ENCODE results near the gene MLKL. TPM values are rescaled to one million over a fixed set of nuclear protein-coding genes. Genes with fewer than 3 reads are reported as not detected.
A peak's percentile ranks its signal among the peaks of the same experiment; 100 is the strongest.

MLKL gene
- total and polyA plus RNA-seq, 2 of the 13 experiments (the other 11 are each of a cell fraction or from before 2014, with no cell fraction given) = 6.4 to 10.7 TPM

DNA sequence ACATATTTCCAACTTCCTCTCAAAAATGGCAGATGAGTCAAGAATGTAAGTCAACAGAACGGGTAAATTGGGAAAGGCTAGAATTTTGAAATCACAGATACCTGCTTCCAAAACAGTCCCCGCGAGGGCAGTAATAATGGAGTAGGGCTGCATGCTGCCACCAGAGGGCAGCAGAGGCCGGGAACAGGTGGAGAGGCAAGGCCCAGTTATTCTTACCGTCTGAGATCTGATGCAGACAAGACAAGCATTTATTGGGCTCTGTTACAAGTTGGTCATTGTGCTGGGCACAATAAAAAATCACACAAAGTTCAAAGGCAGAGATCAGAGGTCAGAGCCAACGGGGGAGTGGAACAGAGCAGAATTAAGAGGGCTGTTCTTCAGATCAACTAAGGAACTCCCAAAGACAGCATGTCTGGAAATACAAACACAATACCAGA lies 8.8 kb upstream of the MLKL start (continued):
- TF ChIP-seq, protein P1, sequence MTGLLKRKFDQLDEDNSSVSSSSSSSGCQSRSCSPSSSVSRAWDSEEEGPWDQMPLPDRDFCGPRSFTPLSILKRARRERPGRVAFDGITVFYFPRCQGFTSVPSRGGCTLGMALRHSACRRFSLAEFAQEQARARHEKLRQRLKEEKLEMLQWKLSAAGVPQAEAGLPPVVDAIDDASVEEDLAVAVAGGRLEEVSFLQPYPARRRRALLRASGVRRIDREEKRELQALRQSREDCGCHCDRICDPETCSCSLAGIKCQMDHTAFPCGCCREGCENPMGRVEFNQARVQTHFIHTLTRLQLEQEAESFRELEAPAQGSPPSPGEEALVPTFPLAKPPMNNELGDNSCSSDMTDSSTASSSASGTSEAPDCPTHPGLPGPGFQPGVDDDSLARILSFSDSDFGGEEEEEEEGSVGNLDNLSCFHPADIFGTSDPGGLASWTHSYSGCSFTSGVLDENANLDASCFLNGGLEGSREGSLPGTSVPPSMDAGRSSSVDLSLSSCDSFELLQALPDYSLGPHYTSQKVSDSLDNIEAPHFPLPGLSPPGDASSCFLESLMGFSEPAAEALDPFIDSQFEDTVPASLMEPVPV (CRISPR knock-in tag; IDR thresholded peaks at IDR 0.05) = no peak
- TF ChIP-seq, protein P2, sequence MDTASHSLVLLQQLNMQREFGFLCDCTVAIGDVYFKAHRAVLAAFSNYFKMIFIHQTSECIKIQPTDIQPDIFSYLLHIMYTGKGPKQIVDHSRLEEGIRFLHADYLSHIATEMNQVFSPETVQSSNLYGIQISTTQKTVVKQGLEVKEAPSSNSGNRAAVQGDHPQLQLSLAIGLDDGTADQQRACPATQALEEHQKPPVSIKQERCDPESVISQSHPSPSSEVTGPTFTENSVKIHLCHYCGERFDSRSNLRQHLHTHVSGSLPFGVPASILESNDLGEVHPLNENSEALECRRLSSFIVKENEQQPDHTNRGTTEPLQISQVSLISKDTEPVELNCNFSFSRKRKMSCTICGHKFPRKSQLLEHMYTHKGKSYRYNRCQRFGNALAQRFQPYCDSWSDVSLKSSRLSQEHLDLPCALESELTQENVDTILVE (CRISPR knock-in tag; IDR thresholded peaks at IDR 0.05) = 0 out of 2 replicates have a peak, but pooled peaks have one; percentile 49
- TF ChIP-seq PAX8 (CRISPR knock-in tag; IDR thresholded peaks at IDR 0.05; ENCODE audit: borderline replicate concordance) = no peak
- TF ChIP-seq NCOA2 (CRISPR knock-in tag; IDR thresholded peaks at IDR 0.05) = peak; percentile 28
- no peak for TF ChIP-seq FOXC1 (CRISPR knock-in tag; IDR thresholded peaks at IDR 0.05; ENCODE audit: borderline replicate concordance)
- TF ChIP-seq RBM39 (IDR thresholded peaks at IDR 0.05; ENCODE audit: low read depth, low read length, poor library complexity, severe bottlenecking) = no peak
- TF ChIP-seq, protein P3, sequence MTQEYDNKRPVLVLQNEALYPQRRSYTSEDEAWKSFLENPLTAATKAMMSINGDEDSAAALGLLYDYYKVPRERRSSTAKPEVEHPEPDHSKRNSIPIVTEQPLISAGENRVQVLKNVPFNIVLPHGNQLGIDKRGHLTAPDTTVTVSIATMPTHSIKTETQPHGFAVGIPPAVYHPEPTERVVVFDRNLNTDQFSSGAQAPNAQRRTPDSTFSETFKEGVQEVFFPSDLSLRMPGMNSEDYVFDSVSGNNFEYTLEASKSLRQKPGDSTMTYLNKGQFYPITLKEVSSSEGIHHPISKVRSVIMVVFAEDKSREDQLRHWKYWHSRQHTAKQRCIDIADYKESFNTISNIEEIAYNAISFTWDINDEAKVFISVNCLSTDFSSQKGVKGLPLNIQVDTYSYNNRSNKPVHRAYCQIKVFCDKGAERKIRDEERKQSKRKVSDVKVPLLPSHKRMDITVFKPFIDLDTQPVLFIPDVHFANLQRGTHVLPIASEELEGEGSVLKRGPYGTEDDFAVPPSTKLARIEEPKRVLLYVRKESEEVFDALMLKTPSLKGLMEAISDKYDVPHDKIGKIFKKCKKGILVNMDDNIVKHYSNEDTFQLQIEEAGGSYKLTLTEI (CRISPR knock-in tag; conservative IDR thresholded peaks at IDR 0.05) = no peak
- TF ChIP-seq ZFX (CRISPR knock-in tag; IDR thresholded peaks at IDR 0.05; ENCODE audit: low read depth) = peak; percentile 61
- TF ChIP-seq ZNF138 (CRISPR knock-in tag; IDR thresholded peaks at IDR 0.05; ENCODE audit: low read depth) = no peak
- TF ChIP-seq ZNF10 (CRISPR knock-in tag; IDR thresholded peaks at IDR 0.05; ENCODE audit: borderline replicate concordance, low read depth) = no peak
- TF ChIP-seq ZNF558 (CRISPR knock-in tag; IDR thresholded peaks at IDR 0.05; ENCODE audit: borderline replicate concordance) = no peak
- TF ChIP-seq, protein P4, sequence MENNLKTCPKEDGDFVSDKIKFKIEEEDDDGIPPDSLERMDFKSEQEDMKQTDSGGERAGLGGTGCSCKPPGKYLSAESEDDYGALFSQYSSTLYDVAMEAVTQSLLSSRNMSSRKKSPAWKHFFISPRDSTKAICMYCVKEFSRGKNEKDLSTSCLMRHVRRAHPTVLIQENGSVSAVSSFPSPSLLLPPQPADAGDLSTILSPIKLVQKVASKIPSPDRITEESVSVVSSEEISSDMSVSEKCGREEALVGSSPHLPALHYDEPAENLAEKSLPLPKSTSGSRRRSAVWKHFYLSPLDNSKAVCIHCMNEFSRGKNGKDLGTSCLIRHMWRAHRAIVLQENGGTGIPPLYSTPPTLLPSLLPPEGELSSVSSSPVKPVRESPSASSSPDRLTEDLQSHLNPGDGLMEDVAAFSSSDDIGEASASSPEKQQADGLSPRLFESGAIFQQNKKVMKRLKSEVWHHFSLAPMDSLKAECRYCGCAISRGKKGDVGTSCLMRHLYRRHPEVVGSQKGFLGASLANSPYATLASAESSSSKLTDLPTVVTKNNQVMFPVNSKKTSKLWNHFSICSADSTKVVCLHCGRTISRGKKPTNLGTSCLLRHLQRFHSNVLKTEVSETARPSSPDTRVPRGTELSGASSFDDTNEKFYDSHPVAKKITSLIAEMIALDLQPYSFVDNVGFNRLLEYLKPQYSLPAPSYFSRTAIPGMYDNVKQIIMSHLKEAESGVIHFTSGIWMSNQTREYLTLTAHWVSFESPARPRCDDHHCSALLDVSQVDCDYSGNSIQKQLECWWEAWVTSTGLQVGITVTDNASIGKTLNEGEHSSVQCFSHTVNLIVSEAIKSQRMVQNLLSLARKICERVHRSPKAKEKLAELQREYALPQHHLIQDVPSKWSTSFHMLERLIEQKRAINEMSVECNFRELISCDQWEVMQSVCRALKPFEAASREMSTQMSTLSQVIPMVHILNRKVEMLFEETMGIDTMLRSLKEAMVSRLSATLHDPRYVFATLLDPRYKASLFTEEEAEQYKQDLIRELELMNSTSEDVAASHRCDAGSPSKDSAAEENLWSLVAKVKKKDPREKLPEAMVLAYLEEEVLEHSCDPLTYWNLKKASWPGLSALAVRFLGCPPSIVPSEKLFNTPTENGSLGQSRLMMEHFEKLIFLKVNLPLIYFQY (CRISPR knock-in tag; IDR thresholded peaks at IDR 0.05; ENCODE audit: borderline replicate concordance) = peak; percentile 63; the same call in 1 of the 2 replicates
- TF ChIP-seq, protein P5, sequence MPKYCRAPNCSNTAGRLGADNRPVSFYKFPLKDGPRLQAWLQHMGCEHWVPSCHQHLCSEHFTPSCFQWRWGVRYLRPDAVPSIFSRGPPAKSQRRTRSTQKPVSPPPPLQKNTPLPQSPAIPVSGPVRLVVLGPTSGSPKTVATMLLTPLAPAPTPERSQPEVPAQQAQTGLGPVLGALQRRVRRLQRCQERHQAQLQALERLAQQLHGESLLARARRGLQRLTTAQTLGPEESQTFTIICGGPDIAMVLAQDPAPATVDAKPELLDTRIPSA (CRISPR knock-in tag; IDR thresholded peaks at IDR 0.05; ENCODE audit: borderline replicate concordance) = no peak
- TF ChIP-seq MTA1 (CRISPR knock-in tag; IDR thresholded peaks at IDR 0.05; ENCODE audit: borderline replicate concordance) = no peak
- no peak for TF ChIP-seq HCFC1 (IDR thresholded peaks at IDR 0.05; ENCODE audit: low read depth, low read length)
- no peak for TF ChIP-seq SIN3A (IDR thresholded peaks at IDR 0.05; ENCODE audit: borderline replicate concordance, low read depth, low read length)
- TF ChIP-seq SOX6 (IDR thresholded peaks at IDR 0.05) = no peak
- TF ChIP-seq SOX6 (CRISPR knock-in tag; IDR thresholded peaks at IDR 0.05) = peak; percentile 61; the same call in 1 of the 2 replicates
- no peak for TF ChIP-seq DMAP1 (CRISPR knock-in tag; IDR thresholded peaks at IDR 0.05)
- no peak for TF ChIP-seq ZNF337 (CRISPR knock-in tag; IDR thresholded peaks at IDR 0.05; ENCODE audit: borderline replicate concordance, low read depth)
- peak; percentile 82 for TF ChIP-seq ZNF614 (CRISPR knock-in tag; IDR thresholded peaks at IDR 0.05; ENCODE audit: borderline replicate concordance)
- TF ChIP-seq ZSCAN12 (CRISPR knock-in tag; IDR thresholded peaks at IDR 0.05) = peak; percentile 44; the same call in 1 of the 2 replicates

Data from HepG2 (cell line).